H1 (cell line): Measurements from ENCODE around the gene PRRC2C. TPM values are rescaled to one million over a fixed set of nuclear protein-coding genes. Genes with fewer than 3 reads are reported as not detected.

Experiments used
- CTCF ChIA-PET: fragments of 300-600 bp; sonication (Branson Sonifier 250); formaldehyde crosslinking; loops from one replicate; lab custom pipeline; 2021; ENCODE audit not compliant: partially characterized antibody; lab: Charles Lee
- POLR2A ChIA-PET: fragments of 300-600 bp; sonication (Branson Sonifier 250); formaldehyde crosslinking; loops from one replicate; lab custom pipeline; 2021; ENCODE audit warnings: inconsistent platforms; ENCODE audit not compliant: partially characterized antibody; lab: Charles Lee
- DNase-seq, 2 experiments: peaks; one replicate each; pipeline versions ENCODE4 v3.0.0 to v3.0.0-alpha.2; 2010 to 2022; ENCODE audit warnings: low spot score in 2 of 2, low read depth in 1 of 2, mixed read lengths in 1 of 2
- FAIRE-seq: peaks from 2 replicates; lab custom pipeline; 2011; peaks lifted over from hg19 to GRCh38; lab: Jason Lieb, UNC
- H2AFZ ChIP-seq: 2 replicates; pipeline ENCODE4 v1.8.1; 2012; ENCODE audit warnings: low read length, inconsistent platforms
- H2AK5ac ChIP-seq: 2 replicates; pipeline ENCODE4 v1.6.1; 2013; ENCODE audit warnings: low read depth, low read length
- H2BK120ac ChIP-seq: replicated peaks from 2 replicates; pipeline ENCODE3; 2013; ENCODE audit warnings: low read depth, low read length, inconsistent platforms
- H2BK12ac ChIP-seq: 2 replicates; pipeline ENCODE4 v1.6.1; 2013; ENCODE audit warnings: low read depth, low read length
- H2BK15ac ChIP-seq: 2 replicates; pipeline ENCODE4 v1.6.1; 2013; ENCODE audit warnings: low read length
- H2BK20ac ChIP-seq: 2 replicates; pipeline ENCODE4 v1.6.1; 2013; ENCODE audit warnings: low read length
- H2BK5ac ChIP-seq: 2 replicates; pipeline ENCODE4 v1.6.1; 2013; ENCODE audit warnings: low read depth, low read length
- H3K14ac ChIP-seq: 2 replicates; pipeline ENCODE4 v1.6.1; 2013; ENCODE audit warnings: inconsistent platforms; ENCODE audit not compliant: insufficient read length
- H3K18ac ChIP-seq: 2 replicates; pipeline ENCODE4 v1.6.1; 2013; ENCODE audit warnings: low read length; ENCODE audit errors: extremely low read depth
- H3K23ac ChIP-seq: 2 replicates; pipeline ENCODE4 v1.6.1; 2013; ENCODE audit warnings: inconsistent platforms; ENCODE audit not compliant: insufficient read length
- H3K23me2 ChIP-seq: 2 replicates; pipeline ENCODE4 v1.6.1; 2013; ENCODE audit warnings: low read depth, low read length
- H3K27ac ChIP-seq: 2 replicates; pipeline ENCODE4 v1.6.1; 2011; ENCODE audit warnings: low read depth, low read length, inconsistent platforms
- H3K27me3 ChIP-seq, 4 experiments: replicated peaks in 1 of 4; 1 replicate in 1 of 4; 2 replicates in 3 of 4; pipeline versions ENCODE4 v1.6.1 to v1.8.1; 2011 to 2013; ENCODE audit warnings: low read length in 3 of 4, mild to moderate bottlenecking in 3 of 4, inconsistent platforms in 2 of 4, mixed read lengths in 2 of 4, moderate library complexity in 1 of 4; ENCODE audit not compliant: control insufficient read depth in 3 of 4, insufficient read depth in 3 of 4; ENCODE audit errors: extremely low read depth in 1 of 4
- H3K36me3 ChIP-seq, 4 experiments: 2 replicates each; pipeline versions ENCODE4 v1.6.1 to v1.8.1; 2011 to 2013; ENCODE audit warnings: mild to moderate bottlenecking in 4 of 4, low read length in 3 of 4, moderate library complexity in 2 of 4, control low read depth in 1 of 4, inconsistent platforms in 1 of 4; ENCODE audit not compliant: insufficient read depth in 4 of 4, control insufficient read depth in 2 of 4
- H3K4ac ChIP-seq: replicated peaks from 2 replicates; pipeline ENCODE3; 2013; ENCODE audit warnings: low read length, low read depth, mixed read lengths, inconsistent platforms; ENCODE audit not compliant: insufficient read length
- H3K4me1 ChIP-seq, 4 experiments: replicated peaks in 1 of 4; 1 replicate in 1 of 4; 2 replicates in 3 of 4; pipeline versions ENCODE4 v1.6.1 to v1.8.1; 2011 to 2013; ENCODE audit warnings: low read length in 3 of 4, inconsistent platforms in 2 of 4, mixed read lengths in 1 of 4; ENCODE audit not compliant: insufficient read depth in 4 of 4, control insufficient read depth in 3 of 4
- H3K4me2 ChIP-seq, 2 experiments: 2 replicates each; pipeline versions ENCODE4 v1.6.1 to v1.8.1; 2011 to 2013; ENCODE audit warnings: low read depth in 2 of 2, low read length in 2 of 2, control low read depth in 1 of 2, inconsistent platforms in 1 of 2, mild to moderate bottlenecking in 1 of 2; ENCODE audit not compliant: insufficient read depth in 1 of 2
- H3K4me3 ChIP-seq, 4 experiments: fragments of 200-600, 300-600 bp in 1 of 4; sonication (generic), shearing (Covaris generic), sonication (Bioruptor Twin) in 1 of 4; 2 replicates each; pipeline versions ENCODE4 v1.5.1 to v1.8.1; 2011 to 2016; ENCODE audit warnings: low read length in 4 of 4, low read depth in 3 of 4, control low read depth in 2 of 4, inconsistent platforms in 2 of 4, mild to moderate bottlenecking in 2 of 4, mixed read lengths in 1 of 4, moderate library complexity in 1 of 4; ENCODE audit not compliant: insufficient read depth in 2 of 4; ENCODE audit errors: extremely low read depth in 1 of 4
- H3K56ac ChIP-seq: replicated peaks from 2 replicates; pipeline ENCODE3; 2013; ENCODE audit warnings: low read depth, mild to moderate bottlenecking, mixed read lengths, low read length, inconsistent platforms; ENCODE audit not compliant: insufficient read length
- H3K79me1 ChIP-seq: 2 replicates; pipeline ENCODE4 v1.6.1; 2013; ENCODE audit warnings: low read depth, low read length, control low read depth
- H3K79me2 ChIP-seq, 2 experiments: 2 replicates each; pipeline versions ENCODE4 v1.6.1 to v1.8.1; 2012 to 2013; ENCODE audit warnings: low read length in 2 of 2, mild to moderate bottlenecking in 2 of 2, inconsistent platforms in 1 of 2; ENCODE audit not compliant: insufficient read depth in 2 of 2, control insufficient read depth in 1 of 2
- H3K9ac ChIP-seq, 4 experiments: replicated peaks in 1 of 4; 1 replicate in 1 of 4; 2 replicates in 3 of 4; pipeline versions ENCODE4 v1.6.1 to v1.8.1; 2011 to 2013; ENCODE audit warnings: low read depth in 3 of 4, low read length in 3 of 4, control low read depth in 2 of 4, mild to moderate bottlenecking in 2 of 4, moderate library complexity in 2 of 4, inconsistent platforms in 1 of 4; ENCODE audit errors: extremely low read depth in 1 of 4
- H3K9me3 ChIP-seq, 2 experiments: 2 replicates each; pipeline versions ENCODE4 v1.6.1 to v1.8.1; 2012 to 2013; ENCODE audit warnings: mild to moderate bottlenecking in 2 of 2, moderate library complexity in 2 of 2, control low read depth in 1 of 2, inconsistent platforms in 1 of 2, low read depth in 1 of 2, low read length in 1 of 2, mixed read lengths in 1 of 2; ENCODE audit not compliant: insufficient read depth in 2 of 2
- H4K20me1 ChIP-seq, 2 experiments: replicated peaks in 1 of 2; 2 replicates each; pipeline versions ENCODE3 to v1.8.1; 2011 to 2013; ENCODE audit warnings: inconsistent platforms in 2 of 2, low read length in 2 of 2, mild to moderate bottlenecking in 1 of 2; ENCODE audit not compliant: insufficient read depth in 2 of 2, control insufficient read depth in 1 of 2
- H4K5ac ChIP-seq: 2 replicates; pipeline ENCODE4 v1.6.1; 2013; ENCODE audit warnings: low read length, low read depth, mixed read lengths, inconsistent platforms; ENCODE audit not compliant: insufficient read length
- H4K8ac ChIP-seq: 2 replicates; pipeline ENCODE4 v1.8.0; 2013; ENCODE audit warnings: mild to moderate bottlenecking, moderate library complexity, low read length, inconsistent platforms; ENCODE audit not compliant: insufficient read depth; ENCODE audit errors: extremely low read depth
- H4K91ac ChIP-seq: replicated peaks from 2 replicates; pipeline ENCODE3; 2013; ENCODE audit warnings: low read length, mixed read lengths, inconsistent platforms; ENCODE audit not compliant: insufficient read length
- ASH2L ChIP-seq: fragments of 200-600, 300-600 bp; sonication (generic); IDR thresholded peaks from one replicate; pipeline ENCODE4 v1.7.1; 2017; ENCODE audit warnings: low read length
- BRCA1 ChIP-seq: IDR thresholded peaks from 2 replicates; pipeline ENCODE4 v1.6.1; 2012; ENCODE audit warnings: low read depth, low read length, improper control_type of control experiment
- CBX8 ChIP-seq: fragments of 300-800, 300-1000 bp; sonication (generic); IDR thresholded peaks from 2 replicates; pipeline ENCODE4 v1.7.1; 2016; ENCODE audit warnings: low read depth, low read length, borderline replicate concordance
- CTBP2 ChIP-seq: IDR thresholded peaks from 2 replicates; pipeline ENCODE4 v1.7.0; 2011; ENCODE audit warnings: borderline replicate concordance, mild to moderate bottlenecking, moderate library complexity, mixed read lengths, low read length; ENCODE audit not compliant: insufficient read depth, insufficient read length
- EP300 ChIP-seq, 2 experiments: IDR thresholded peaks; 1 replicate in 1 of 2; 2 replicates in 1 of 2; pipeline ENCODE4 v1.6.1; 2011 to 2012; ENCODE audit warnings: low read depth in 2 of 2, low read length in 2 of 2, mild to moderate bottlenecking in 2 of 2, borderline replicate concordance in 1 of 2, inconsistent platforms in 1 of 2, moderate library complexity in 1 of 2
- GABPA ChIP-seq: IDR thresholded peaks from 2 replicates; pipeline ENCODE4 v1.6.1; 2011; ENCODE audit warnings: mild to moderate bottlenecking, low read length, moderate library complexity, borderline replicate concordance; ENCODE audit not compliant: insufficient read depth
- PHF8 ChIP-seq: fragments of 200-600 bp; sonication (generic); conservative IDR thresholded peaks from 2 replicates; pipeline ENCODE4 v1.7.1; 2012; ENCODE audit warnings: low read depth, mild to moderate bottlenecking, inconsistent platforms, low read length, moderate library complexity
- RAD21 ChIP-seq, 2 experiments: IDR thresholded peaks in 1 of 2; conservative IDR thresholded peaks in 1 of 2; 2 replicates each; pipeline ENCODE4 v1.6.1; 2011; ENCODE audit warnings: low read depth in 2 of 2, low read length in 2 of 2, improper control_type of control experiment in 1 of 2, inconsistent platforms in 1 of 2, mild to moderate bottlenecking in 1 of 2, moderate library complexity in 1 of 2
- RBBP5 ChIP-seq: IDR thresholded peaks from 2 replicates; pipeline ENCODE4 v1.7.1; 2012; ENCODE audit warnings: low read depth, mild to moderate bottlenecking, inconsistent platforms, low read length, moderate library complexity, borderline replicate concordance
- SIN3A ChIP-seq, 2 experiments: IDR thresholded peaks in 1 of 2; conservative IDR thresholded peaks in 1 of 2; 2 replicates each; pipeline ENCODE4 v1.6.1; 2011 to 2012; ENCODE audit warnings: low read length in 2 of 2, improper control_type of control experiment in 1 of 2, low read depth in 1 of 2, mild to moderate bottlenecking in 1 of 2
- SIRT6 ChIP-seq: IDR thresholded peaks from one replicate; pipeline ENCODE4 v1.7.1; 2012; ENCODE audit warnings: low read length, inconsistent platforms
- SUZ12 ChIP-seq: fragments of 200-600 bp; sonication (generic); IDR thresholded peaks from 2 replicates; pipeline ENCODE4 v1.6.1; 2012; ENCODE audit warnings: mild to moderate bottlenecking, inconsistent platforms, low read length, moderate library complexity, mixed read lengths
- TAF1 ChIP-seq: IDR thresholded peaks from 2 replicates; pipeline ENCODE4 v1.6.1; 2011; ENCODE audit warnings: mild to moderate bottlenecking, low read depth, low read length
- WGBS, 2 experiments: shearing (Covaris generic) in 1 of 2; methylation state at CpG; one replicate each; pipeline versions ENCODE4 v1.1.6 to v1.1.7; 2013 to 2015; ENCODE audit warnings: low lambda C conversion rate in 2 of 2, mixed read lengths in 2 of 2, inconsistent platforms in 1 of 2, low coverage in 1 of 2, missing lambda C conversion rate in 1 of 2; ENCODE audit not compliant: insufficient replicate concordance in 2 of 2, insufficient coverage in 1 of 2, insufficient read length in 1 of 2; ENCODE audit errors: extremely low coverage in 1 of 2, missing lambda C conversion rate in 1 of 2; 5-methylcytosine and 5-hydroxymethylcytosine counted together
- polyA plus RNA-seq, 7 experiments: library from polyadenylated mRNA; depleted of rRNA in 3 of 7; stranded (reverse) in 5 of 7; unstranded in 2 of 7; fragments of >200 nt in 5 of 7; fragments of 200-250 nt in 2 of 7; gene quantifications; 1 replicate in 5 of 7; 2 replicates in 1 of 7; 4 replicates in 1 of 7; pipeline versions ENCODE4 v1.2.1 to v1.2.3, GENCODE V29; 2011 to 2013; ENCODE audit warnings: missing spikeins in 2 of 7, mixed read lengths in 2 of 7
- total RNA-seq: library from RNA; stranded (reverse); fragmentation: NEBNext Ultra II Directional; extraction: Animal tissue kit (Norgen Biotek cat#: 25700); gene quantifications from 2 replicates; pipeline ENCODE4 v1.2.1, GENCODE V29; 2021

Gene PRRC2C
- total and polyA plus RNA-seq, 2 of the 8 experiments (the other 6 are each of a cell fraction or from before 2014, with no cell fraction given): 125 to 264 TPM

GRCh38 chr1:171515741-171516140 is 30.4 kb downstream of the PRRC2C start:
- 91% methylated on average over 4 of the region's 4 CpGs; no CpG with 5 or more reads in 1 of the 2 experiments for WGBS, 2 experiments
- POLR2A ChIA-PET: interaction anchor here (2.0 kb wide), 1 partner anchor 16 kb away, joined by 8 read pairs; no protein-coding TSS in a partner anchor
- H3K79me2 ChIP-seq: peaks cover 9 to 46% of the 10 kb centered on the region in 2 experiments
- TF ChIP-seq BRCA1 (no peak), SUZ12 (no peak), RAD21 (IDR thresholded peaks at IDR 0.05 in 1 of 2, conservative IDR thresholded peaks at IDR 0.05 in 1 of 2; ENCODE audit: low read depth in 2 of 2, low read length in 2 of 2) (no peak), GABPA (no peak), RBBP5 (no peak), PHF8 (no peak), ASH2L (no peak), SIN3A (conservative IDR thresholded peaks at IDR 0.05 in 1 of 2, IDR thresholded peaks at IDR 0.05 in 1 of 2; ENCODE audit: low read depth in 1 of 2, low read length in 2 of 2) (no peak), SIRT6 (no peak), TAF1 (no peak), CTBP2 (no peak), EP300 (IDR thresholded peaks at IDR 0.05; ENCODE audit: borderline replicate concordance in 1 of 2, low read depth in 2 of 2, low read length in 2 of 2) (no peak), CBX8 (no peak)

More at GRCh38 chr1:171515741-171516140, 30.4 kb downstream of the PRRC2C start:
- Histone ChIP-seq H3K4me2 (no peak overlapping the region), H2BK15ac (no peak overlapping the region), H2BK120ac (no peak overlapping the region), H3K9ac (no peak overlapping the region), H3K14ac (no peak overlapping the region), H4K20me1 (peaks cover 5 to 6% of the 10 kb centered on the region in 2 experiments), H3K56ac (no peak overlapping the region), H3K23me2 (no peaks in the 10 kb centered on the region), H2AFZ (no peak overlapping the region), H3K23ac (no peak overlapping the region), H3K4ac (no peak overlapping the region), H2AK5ac (no peak overlapping the region), H3K36me3 (peaks cover 23 to 79% (median 53%) of the 10 kb centered on the region in 4 experiments), H3K27ac (no peak overlapping the region), H3K9me3 (no peaks in the 10 kb centered on the region), H3K27me3 (no peaks in the 10 kb centered on the region), H2BK20ac (no peak overlapping the region), H2BK5ac (no peak overlapping the region), H3K4me1 (no peaks in the 10 kb centered on the region), H2BK12ac (no peak overlapping the region), H3K18ac (no peak overlapping the region), H3K79me1 (no peaks in the 10 kb centered on the region), H4K91ac (no peak overlapping the region), H4K5ac (no peak overlapping the region), H3K4me3 (no peak overlapping the region), H4K8ac (no peak overlapping the region)
- CTCF ChIA-PET: interaction anchor here (1.1 to 1.9 kb wide), 4 partner anchors 14 to 156 kb away, joined by 3 to 5 read pairs (median 4); no protein-coding TSS in a partner anchor
- FAIRE-seq (no peak), DNase-seq (no peak)
